HL-60/S4 treated with retinoic acid at 250 ng/mL for 4 days and 3 days (cell line): ENCODE data around the gene CSNK1G1.

ENCODE experiments used
- in situ Hi-C: fragments of 300-500 bp; cut with MboI; formaldehyde crosslinking; loops from 2 replicates; pipeline ENCODE4 v1.7.0; 2022; ENCODE audit warnings: low sequenced_read_pairs

Gene CSNK1G1

GRCh38 chr15:64209680-64210334 lies 146.2 kb downstream of the CSNK1G1 start:
- in situ Hi-C loops: no loop called here

DNA sequence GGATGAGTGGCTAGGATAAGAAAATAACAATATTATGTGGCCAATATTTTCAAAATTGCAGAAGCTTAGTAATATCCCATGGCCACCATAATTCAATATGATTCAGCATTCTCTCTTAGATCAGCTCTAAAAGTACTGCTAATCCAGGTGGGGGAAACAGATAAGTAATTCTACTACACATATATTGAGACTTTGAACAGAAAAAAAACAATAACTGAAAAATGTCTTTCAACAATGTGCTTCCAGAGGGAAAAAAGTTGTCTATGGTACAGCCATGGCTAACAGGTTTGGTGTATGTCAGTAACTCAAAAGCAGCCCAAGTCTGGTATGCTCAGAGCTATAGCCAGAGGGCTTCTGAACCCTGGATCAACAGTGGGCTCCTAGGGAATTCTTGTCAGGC lies 150.8 kb downstream of the CSNK1G1 start:
- in situ Hi-C loops: no loop called here

GRCh38 chr15:64197425-64197824 lies 158.5 kb downstream of the CSNK1G1 start:
- in situ Hi-C loops: no loop called here

DNA sequence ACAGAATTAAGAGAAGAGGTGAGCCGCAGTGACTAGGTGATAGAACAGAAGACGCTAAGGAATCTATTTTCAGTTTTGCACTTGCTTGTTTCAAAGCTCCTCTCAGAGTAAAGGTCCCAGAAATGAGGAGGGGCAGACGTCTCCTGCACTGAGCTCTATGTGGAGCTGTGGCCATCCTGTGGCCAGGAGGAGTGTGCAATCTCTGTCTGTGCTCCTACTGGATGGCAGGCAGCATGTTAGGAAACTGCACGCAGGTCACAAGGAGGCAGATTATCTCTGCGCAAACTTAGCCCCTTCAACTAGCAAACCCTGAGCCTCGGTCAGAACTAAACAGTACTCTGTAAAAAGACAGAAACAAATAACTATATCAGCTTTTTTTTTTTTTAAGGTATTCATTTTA lies 162.0 kb downstream of the CSNK1G1 start:
- in situ Hi-C loops: no loop called here

DNA sequence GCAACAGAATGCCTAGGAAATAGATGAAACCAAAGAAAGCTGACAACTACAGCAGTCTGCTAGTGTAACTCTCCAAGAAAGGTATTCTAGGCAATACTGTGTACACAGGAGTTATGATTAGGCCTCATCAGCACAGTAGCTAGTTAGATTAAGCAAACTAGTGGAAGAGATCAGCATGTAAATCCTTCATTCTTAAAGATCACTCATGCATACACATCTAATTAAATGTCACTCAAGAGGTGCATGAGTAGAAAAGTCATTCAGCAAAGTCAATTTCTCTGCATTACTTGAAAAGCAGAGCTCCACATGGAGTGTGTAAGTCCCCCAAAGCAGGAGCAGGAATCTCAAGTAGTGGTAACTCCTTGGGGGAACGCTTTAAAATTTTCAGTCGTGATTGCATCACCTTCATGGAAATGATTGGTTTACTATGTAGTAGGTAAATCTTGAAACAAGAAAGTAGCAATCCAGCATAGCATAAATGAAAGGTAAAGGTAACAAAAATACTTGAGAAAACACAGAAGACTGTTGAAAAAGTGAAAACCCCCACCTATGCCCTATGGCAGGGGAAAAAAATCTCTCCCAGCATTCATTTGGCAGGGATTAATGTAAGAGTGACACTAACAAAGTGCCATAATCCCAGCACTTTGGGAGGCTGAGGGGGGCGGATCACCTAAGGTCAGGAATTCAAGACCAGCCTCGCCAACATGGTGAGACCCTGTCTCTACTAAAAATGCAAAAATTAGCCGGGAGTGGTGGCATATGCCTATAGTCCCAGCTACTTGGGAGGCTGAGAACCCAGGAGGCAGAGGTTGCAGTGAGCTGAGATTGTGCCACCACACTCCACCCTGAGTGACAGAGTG lies 163.8 kb downstream of the CSNK1G1 start:
- in situ Hi-C loops: no loop called here

DNA sequence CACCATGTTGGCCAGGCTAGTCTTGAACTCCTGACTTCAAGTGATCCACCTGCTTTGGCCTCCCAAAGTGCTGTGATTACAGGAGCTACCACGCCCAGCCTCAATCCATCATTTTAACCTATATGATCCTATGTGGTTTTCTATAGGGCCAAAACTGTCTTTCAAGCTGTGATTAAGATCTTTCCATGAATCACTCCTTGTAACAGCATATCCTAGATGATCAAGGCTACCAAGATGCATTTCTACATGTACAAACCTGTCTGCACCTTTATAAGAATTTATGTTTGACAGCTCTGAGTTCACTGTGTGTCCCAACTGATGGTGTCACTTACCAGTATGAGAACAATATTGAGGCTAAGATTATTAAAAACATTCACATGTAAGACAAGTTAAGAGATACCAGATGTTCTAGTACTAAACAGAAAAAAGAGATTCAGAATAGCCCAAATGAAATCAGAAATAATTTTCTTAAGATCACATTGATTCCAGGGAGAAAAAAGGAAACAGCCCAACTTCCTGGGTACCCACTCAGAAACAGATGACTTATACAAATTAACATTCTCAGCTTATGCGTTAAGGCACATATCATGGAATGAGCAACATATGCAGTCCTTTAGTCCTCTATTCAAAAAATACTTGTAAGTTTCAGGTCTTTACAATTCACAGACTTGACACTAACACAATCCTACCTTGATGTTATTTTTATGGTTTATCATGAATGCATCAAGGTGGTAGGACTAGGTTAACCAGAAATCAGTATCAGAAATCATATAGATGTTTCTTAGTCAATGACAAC lies 168.4 kb downstream of the CSNK1G1 start:
- in situ Hi-C loops: no loop called here

DNA sequence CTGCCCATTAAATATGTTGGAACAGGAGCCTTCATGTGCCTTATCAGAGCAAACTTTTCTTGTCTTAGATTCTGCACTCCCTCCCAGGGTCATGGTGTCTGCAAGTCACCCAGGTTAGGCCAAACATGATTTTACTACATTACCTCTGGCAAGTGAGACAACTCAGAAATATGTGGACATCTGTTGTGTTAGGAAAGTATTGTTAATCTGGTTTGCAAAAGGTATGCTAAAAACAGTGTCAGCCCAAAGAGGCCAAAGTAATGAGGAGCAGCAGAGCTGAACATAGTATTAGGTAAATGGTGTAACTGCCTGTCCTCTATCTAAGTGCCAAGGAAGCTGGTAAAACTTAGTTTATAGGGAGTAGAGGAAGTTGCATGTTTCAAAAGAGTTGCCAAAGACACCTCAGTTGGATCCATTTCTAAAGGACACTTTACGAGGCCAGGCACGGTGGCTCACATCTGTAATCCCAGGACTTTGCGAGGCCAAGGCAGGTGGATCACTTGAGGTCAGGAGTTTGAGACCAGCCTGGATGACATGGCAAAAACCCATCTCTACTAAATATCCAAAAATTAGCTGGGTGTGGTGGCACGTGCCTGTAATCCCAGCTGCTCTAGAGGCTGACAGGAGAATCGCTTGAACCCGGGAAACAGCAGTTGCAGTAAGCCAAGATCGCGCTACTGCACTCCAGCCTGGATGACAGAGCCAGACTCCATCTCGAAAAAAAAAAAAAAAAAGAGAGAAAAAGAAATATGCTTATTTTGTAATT lies 170.6 kb downstream of the CSNK1G1 start:
- in situ Hi-C loops: no loop called here

DNA sequence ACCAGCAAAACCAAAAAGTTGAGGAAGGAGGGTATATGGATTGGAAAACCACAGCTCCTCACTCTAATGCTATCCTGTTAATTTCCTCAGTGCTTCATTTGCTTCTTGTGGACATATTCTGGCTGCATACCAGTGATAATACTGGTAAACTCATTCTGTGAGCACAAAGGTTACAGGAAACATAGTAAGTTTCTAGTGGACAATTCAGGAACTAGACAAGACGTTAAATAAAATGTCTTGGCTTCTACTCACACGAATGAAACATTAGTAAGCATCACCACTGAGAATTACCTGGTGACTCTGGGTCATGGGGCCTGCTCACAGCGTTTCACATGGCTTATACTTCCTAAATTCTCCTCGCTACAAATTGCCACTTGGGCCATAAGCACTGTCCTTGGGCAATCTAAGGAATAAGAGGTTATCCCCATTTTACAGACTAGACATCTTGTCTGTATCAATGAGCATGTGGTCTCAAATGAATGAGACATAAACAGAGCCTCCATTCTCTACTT lies 173.1 kb downstream of the CSNK1G1 start:
- in situ Hi-C loops: no loop called here

DNA sequence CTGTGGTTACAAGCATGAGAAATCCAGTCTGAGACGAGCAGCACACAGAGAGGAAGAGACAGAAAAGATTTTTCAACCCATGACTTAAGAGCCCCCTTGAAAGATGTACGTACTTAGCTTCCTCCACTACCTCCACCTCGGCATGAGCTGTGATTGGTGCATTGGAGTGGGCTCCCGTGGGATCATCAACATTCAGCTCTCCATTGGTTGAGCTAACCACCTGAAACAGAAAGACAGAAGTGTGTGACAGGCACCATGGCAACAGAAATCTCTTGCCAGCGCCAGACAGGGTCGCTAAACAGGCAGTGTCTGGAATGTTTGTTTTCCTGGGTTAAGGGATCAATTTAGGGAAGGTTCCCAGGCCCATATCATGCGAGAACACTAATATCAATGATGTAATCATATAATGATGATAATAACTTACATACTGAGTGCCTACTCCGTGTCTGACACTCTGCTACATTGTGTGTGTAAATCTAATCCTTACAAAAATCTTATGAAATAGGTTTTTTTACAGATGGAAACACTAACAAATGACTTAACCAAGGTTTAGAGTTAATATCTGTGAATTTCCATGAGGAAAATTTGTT lies 175.6 kb downstream of the CSNK1G1 start:
- in situ Hi-C loops: no loop called here

- in situ Hi-C loops: no loop called here
These were observed 189.7 kb downstream of the CSNK1G1 start for GRCh38 chr15:64166102-64166890.

GRCh38 chr15:64164436-64164835 lies 191.5 kb downstream of the CSNK1G1 start:
- in situ Hi-C loops: no loop called here

GRCh38 chr15:64163659-64164362 lies 192.2 kb downstream of the CSNK1G1 start:
- in situ Hi-C loops: no loop called here

DNA sequence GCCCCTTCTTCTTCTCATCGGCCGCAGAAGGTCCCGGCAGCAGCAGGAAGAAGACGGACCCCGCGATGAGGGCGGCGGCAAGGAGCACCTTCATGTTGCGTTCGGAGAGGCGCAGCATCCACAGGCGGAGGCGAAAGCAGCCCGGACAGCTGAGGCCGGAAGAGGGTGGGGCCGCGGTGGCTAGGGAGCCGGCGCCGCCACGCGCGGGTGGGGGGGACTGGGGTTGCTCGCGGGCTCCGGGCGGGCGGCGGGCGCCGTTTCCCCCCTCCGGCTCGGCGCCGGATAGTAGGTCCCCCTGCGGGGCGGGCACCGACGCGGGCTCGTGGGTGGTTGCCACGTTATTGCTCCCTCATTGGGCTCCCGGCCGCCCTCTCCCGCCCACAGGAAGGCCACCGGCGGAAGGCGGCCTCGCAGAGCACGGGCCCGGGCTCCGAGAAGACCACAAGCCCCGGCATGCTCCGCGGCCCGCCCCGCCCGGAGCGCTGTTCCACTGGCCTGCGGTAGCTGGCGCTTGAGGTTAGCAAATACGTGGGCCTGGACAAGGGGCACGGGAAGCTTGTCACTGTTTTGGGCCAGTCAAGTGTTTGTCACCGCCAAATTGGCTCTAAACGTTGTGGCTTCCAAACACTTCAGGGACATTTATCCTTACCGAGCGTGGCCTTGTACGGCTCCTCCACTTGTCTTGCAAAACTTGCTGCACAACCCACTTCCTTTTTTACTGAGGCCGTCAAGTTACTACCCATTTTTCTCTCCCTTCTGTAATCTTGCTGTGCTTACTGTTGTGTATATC lies 192.9 kb downstream of the CSNK1G1 start, which contains the start of gene PPIB:
TSS of gene PPIB (minus strand) at position 154 of the 790 bp plus-strand sequence. CDS start at position 118, 36 bp downstream.
- in situ Hi-C loops: no loop called here

DNA sequence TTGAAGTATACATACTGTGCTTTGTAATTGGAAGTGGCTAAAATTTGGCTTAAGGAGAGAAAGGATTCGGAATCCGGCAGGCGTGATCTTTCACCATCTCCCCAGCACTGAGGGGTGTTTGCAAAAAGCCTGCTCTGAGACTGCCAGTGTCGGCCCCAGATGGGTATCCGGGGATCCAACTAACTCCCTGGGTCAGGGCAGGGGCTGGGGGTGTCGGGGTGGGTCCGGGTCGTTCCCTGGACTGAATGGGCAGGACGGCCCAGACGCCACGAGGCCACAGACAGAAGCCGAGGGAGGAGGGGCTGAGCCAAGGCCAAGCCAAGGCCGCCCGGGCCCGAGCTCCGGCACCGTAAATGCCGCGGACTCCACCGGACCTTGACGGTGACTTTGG lies 193.5 kb downstream of the CSNK1G1 start:
- in situ Hi-C loops: no loop called here

DNA sequence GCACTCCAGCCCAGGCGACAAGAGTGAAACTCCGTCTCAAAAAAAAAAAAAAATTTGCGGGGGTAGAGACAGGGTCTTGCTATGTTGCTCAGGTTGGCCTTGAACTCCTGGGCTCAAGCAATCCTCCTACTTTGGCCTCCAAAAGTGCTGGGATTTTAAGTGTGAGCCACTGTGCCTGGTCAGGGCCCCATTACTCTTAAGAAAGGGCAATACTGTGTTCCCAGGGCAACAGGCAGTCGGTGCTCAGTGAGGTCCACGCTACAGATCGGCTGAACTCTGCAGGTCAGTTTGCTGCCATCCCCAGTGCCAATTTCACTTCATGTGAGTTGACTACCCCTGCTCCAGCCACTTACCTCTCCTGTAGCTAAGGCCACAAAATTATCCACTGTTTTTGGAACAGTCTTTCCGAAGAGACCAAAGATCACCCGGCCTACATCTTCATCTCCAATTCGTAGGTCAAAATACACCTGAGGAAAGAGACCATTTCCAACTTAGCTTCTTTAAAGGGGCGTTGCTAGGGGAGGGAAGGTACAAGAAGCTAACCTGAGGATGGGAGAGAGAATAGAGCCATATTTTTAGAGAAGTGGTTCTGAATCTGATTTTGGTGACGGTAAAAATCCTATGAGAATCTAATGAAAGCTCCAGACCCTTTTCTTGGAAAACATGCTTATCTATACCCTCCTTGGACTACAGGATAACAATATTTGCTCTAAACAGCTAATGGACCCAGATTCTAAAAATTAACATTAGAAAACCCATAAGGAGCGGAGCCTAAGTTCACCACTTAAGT lies 194.1 kb downstream of the CSNK1G1 start:
- in situ Hi-C loops: no loop called here

DNA sequence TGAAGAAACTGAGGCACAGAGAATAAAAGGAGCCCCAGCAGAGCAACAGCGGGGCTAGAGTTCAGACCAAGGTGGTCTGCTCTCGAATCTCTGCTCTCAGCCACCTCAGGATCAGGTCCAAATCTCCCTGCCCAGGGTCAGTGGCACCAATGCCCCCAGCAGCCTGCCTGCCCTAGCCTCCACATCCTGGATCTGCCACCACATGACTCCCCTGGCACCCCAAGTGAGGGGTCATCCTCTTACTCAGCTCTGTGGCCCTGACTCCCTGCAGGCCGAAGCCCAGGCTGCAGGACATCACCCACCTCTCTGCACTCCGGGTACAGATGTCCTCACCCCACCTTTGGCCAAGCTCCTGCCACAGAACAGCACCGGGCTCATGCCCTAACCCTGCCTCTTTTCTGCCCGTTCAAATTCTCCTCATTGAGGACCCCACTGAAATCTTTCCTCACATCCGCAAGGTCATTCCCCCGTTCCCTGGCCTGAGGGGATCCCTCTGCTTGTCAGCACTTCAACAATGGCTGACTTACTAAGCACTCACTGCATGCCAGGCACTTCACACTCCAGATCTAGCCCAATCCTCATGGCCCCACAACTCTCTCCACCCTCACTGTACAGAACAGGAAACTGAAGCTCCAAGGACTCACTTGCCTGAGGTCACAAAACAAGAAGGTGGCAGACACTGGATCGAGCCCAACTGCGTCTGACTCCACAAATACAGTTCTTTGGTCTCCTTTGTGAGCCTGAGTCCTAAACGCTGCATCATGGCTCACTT lies 197.4 kb downstream of the CSNK1G1 start:
- in situ Hi-C loops: no loop called here
